Measurements from ENCODE around the gene ALG12.

- TF ChIP-seq CTCF (IDR thresholded peaks at IDR 0.05) (no peak), POLR2A (IDR thresholded peaks at IDR 0.05) (no peak)
These were observed 14.2 kb downstream of the ALG12 start for GRCh38 chr22:49904040-49904369.

Measured in ovary (tissue), 3 donors.